Hepatocyte (in vitro differentiated cells): Measurements from ENCODE around the gene MT1M. TPM values are rescaled to one million over a fixed set of nuclear protein-coding genes. Genes with fewer than 3 reads are reported as not detected.

Experiments used
- DNase-seq: peaks from one replicate; pipeline ENCODE4 v3.0.0-alpha.2; 2016; ENCODE audit warnings: low spot score
- H2AFZ ChIP-seq: fragments of 200-600 bp; sonication (generic); 2 replicates; pipeline ENCODE4 v1.6.0; 2016; ENCODE audit warnings: antibody characterized with exemption, mild to moderate bottlenecking
- H3K27ac ChIP-seq: fragments of 200-600 bp; sonication (generic); 2 replicates; pipeline ENCODE4 v1.5.1; 2016; ENCODE audit warnings: mild to moderate bottlenecking
- H3K27me3 ChIP-seq: fragments of 200-600 bp; sonication (generic); 2 replicates; pipeline ENCODE4 v1.6.1; 2016
- H3K36me3 ChIP-seq: fragments of 200-600 bp; sonication (generic); replicated peaks from 2 replicates; pipeline ENCODE4 v1.5.1; 2016; ENCODE audit warnings: low read depth; ENCODE audit not compliant: insufficient read depth
- H3K4me1 ChIP-seq: fragments of 200-600 bp; sonication (generic); 2 replicates; pipeline ENCODE4 v1.5.1; 2016; ENCODE audit warnings: mild to moderate bottlenecking, moderate library complexity; ENCODE audit not compliant: insufficient read depth
- H3K4me2 ChIP-seq: fragments of 200-600 bp; sonication (generic); 2 replicates; pipeline ENCODE4 v1.6.0; 2016
- H3K4me3 ChIP-seq: fragments of 200-600 bp; sonication (generic); 2 replicates; pipeline ENCODE4 v1.5.1; 2016; ENCODE audit warnings: mild to moderate bottlenecking
- H3K79me2 ChIP-seq: fragments of 200-600 bp; sonication (generic); 2 replicates; pipeline ENCODE4 v1.6.0; 2017; ENCODE audit warnings: mild to moderate bottlenecking
- H3K9me2 ChIP-seq: fragments of 200-600 bp; sonication (generic); replicated peaks from 2 replicates; pipeline ENCODE4 v1.6.0; 2017; ENCODE audit warnings: mild to moderate bottlenecking; ENCODE audit not compliant: insufficient read depth
- H3K9me3 ChIP-seq: fragments of 200-600 bp; sonication (generic); 2 replicates; pipeline ENCODE4 v1.5.1; 2016; ENCODE audit warnings: low read depth, mild to moderate bottlenecking
- H4K20me1 ChIP-seq: fragments of 200-600 bp; sonication (generic); 2 replicates; pipeline ENCODE4 v1.6.0; 2016; ENCODE audit warnings: mild to moderate bottlenecking; ENCODE audit not compliant: insufficient read depth, poor library complexity, severe bottlenecking
- EZH2 ChIP-seq: fragments of 200-600 bp; sonication (generic); IDR thresholded peaks from 2 replicates; pipeline ENCODE4 v1.6.1; 2016; ENCODE audit warnings: antibody characterized with exemption, mild to moderate bottlenecking, borderline replicate concordance
- EZH2phosphoT487 ChIP-seq: fragments of 200-600 bp; sonication (generic); IDR thresholded peaks from one replicate; pipeline ENCODE4 v1.6.1; 2018; ENCODE audit warnings: antibody characterized with exemption, mild to moderate bottlenecking, low read depth, moderate library complexity; ENCODE audit not compliant: unreplicated experiment, severe bottlenecking
- WGBS: methylation state at CpG from one replicate; pipeline ENCODE4 v1.1.6; 2016; ENCODE audit warnings: low lambda C conversion rate; ENCODE audit errors: missing lambda C conversion rate; 5-methylcytosine and 5-hydroxymethylcytosine counted together
- polyA plus RNA-seq: library from polyadenylated mRNA; unstranded; fragments of >200 nt; fragmentation: Nextera tagmentation; extraction: Ambion mirVana; gene quantifications from 2 replicates; pipeline ENCODE4 v1.2.1, GENCODE V29; 2016
- total RNA-seq: library from RNA; depleted of rRNA; stranded (reverse); fragments of >200 nt; gene quantifications from 2 replicates; pipeline ENCODE4 v1.2.3, GENCODE V29; 2014

The MT1M gene
- total and polyA plus RNA-seq, 2 experiments from 2014 or later, result 0.60 TPM; not detected in 1

DNA sequence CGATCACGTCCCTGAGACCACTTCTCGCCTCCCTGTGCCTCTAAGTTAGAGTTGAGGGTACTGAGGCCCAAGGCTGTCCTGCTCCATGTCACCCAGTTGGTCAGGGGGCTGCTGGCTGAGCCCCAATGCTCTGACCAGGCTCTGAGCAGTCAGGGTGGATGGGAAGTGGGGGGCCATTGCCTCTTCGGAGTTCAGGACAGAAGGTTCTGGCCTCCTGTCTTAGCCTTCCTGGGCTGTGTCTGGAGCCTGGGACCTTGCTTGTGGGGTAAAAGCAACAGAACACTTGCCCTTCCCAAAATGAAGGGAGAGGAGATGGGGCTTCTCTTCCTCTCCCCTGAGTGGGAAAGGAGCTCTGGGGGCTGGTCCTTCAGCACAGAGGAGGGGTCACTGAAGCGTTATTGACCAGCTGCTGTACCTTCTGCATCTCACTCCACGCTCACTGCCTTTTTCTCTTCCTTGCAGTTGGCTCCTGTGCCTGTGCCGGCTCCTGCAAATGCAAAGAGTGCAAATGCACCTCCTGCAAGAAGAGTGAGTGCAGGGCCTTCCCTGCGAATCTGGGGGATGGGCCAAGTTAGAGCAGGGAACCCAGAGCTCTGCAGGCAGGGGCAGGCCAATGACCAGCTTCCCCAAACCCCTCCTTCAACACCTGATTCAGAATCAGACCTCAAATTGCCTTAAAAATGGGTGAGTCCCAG is 50.4 kb downstream of the MT1M start:
- peak; percentile 35 for TF ChIP-seq EZH2
- TF ChIP-seq EZH2phosphoT487, result no peak
- DNase-seq, result no peak
- Histone ChIP-seq H2AFZ (peak overlapping the region; percentile 43), H3K36me3 (no peaks in the 10 kb centered on the region), H3K9me3 (no peaks in the 10 kb centered on the region), H4K20me1 (no peaks in the 10 kb centered on the region), H3K79me2 (no peaks in the 10 kb centered on the region), H3K27ac (no peak overlapping the region), H3K4me2 (peak overlapping the region; percentile 78), H3K4me1 (peaks cover 7% of the 10 kb centered on the region), H3K4me3 (peak overlapping the region; percentile 6), H3K9me2 (no peaks in the 10 kb centered on the region), H3K27me3 (peaks cover 16% of the 10 kb centered on the region)
- 39% methylated on average over 8 of the region's 8 CpGs for WGBS

Other genes starting within 250 kb of the MT1M start
- 109 and 135 TPM in 2 replicates for gene AMFR, start 207.1 kb upstream of the MT1M start, total RNA-seq
- 56.2 and 67.2 TPM in 2 replicates for gene AMFR, start 207.1 kb upstream of the MT1M start, polyA plus RNA-seq
- gene NUDT21, start 181.3 kb upstream of the MT1M start, total RNA-seq, result 75.3 and 76.6 TPM in 2 replicates
- 44.7 and 47.4 TPM in 2 replicates for gene NUDT21, start 181.3 kb upstream of the MT1M start, polyA plus RNA-seq
- gene OGFOD1, start 181.1 kb upstream of the MT1M start, total RNA-seq, result 45.6 and 58.9 TPM in 2 replicates
- gene OGFOD1, start 181.1 kb upstream of the MT1M start, polyA plus RNA-seq, result 37.0 and 55.5 TPM in 2 replicates
- gene BBS2, start 112.6 kb upstream of the MT1M start, total RNA-seq, result 39.0 and 47.0 TPM in 2 replicates
- gene BBS2, start 112.6 kb upstream of the MT1M start, polyA plus RNA-seq, result 31.5 and 40.8 TPM in 2 replicates
- gene MT4, start 67.6 kb upstream of the MT1M start, total RNA-seq, result not detected in 2 replicates
- not detected in 2 replicates for gene MT4, start 67.6 kb upstream of the MT1M start, polyA plus RNA-seq
- not detected in 2 replicates for gene MT3, start 43.1 kb upstream of the MT1M start, total RNA-seq
- not detected in 2 replicates for gene MT3, start 43.1 kb upstream of the MT1M start, polyA plus RNA-seq
- 64.9 and 70.3 TPM in 2 replicates for gene MT2A, start 24.1 kb upstream of the MT1M start, total RNA-seq
- 914 and 1,143 TPM in 2 replicates for gene MT2A, start 24.1 kb upstream of the MT1M start, polyA plus RNA-seq
- gene MT1E, start 6.9 kb upstream of the MT1M start, total RNA-seq, result 42.3 and 65.5 TPM in 2 replicates
- 105 and 121 TPM in 2 replicates for gene MT1E, start 6.9 kb upstream of the MT1M start, polyA plus RNA-seq
- not detected in 2 replicates for gene MT1A, start 6.0 kb downstream of the MT1M start, total RNA-seq
- gene MT1A, start 6.0 kb downstream of the MT1M start, polyA plus RNA-seq, result 1.9 and 2.7 TPM in 2 replicates
- gene MT1B, start 19.2 kb downstream of the MT1M start, total RNA-seq, result not detected in 2 replicates
- gene MT1B, start 19.2 kb downstream of the MT1M start, polyA plus RNA-seq, result 0.47 and 2.2 TPM in 2 replicates
- gene MT1F, start 25.3 kb downstream of the MT1M start, total RNA-seq, result 3.1 and 7.1 TPM in 2 replicates
- 8.7 and 11.8 TPM in 2 replicates for gene MT1F, start 25.3 kb downstream of the MT1M start, polyA plus RNA-seq
- gene MT1G, start 35.4 kb downstream of the MT1M start, total RNA-seq, result 49.7 and 64.1 TPM in 2 replicates
- 44.5 and 45.3 TPM in 2 replicates for gene MT1G, start 35.4 kb downstream of the MT1M start, polyA plus RNA-seq
- gene MT1H, start 37.2 kb downstream of the MT1M start, total RNA-seq, result 2.1 TPM in 1 of 2 replicates, not detected in the other
- gene MT1H, start 37.2 kb downstream of the MT1M start, polyA plus RNA-seq, result 2.0 and 13.5 TPM in 2 replicates
- 39.8 and 52.0 TPM in 2 replicates for gene MT1X, start 49.8 kb downstream of the MT1M start, total RNA-seq
- 121 and 127 TPM in 2 replicates for gene MT1X, start 49.8 kb downstream of the MT1M start, polyA plus RNA-seq
- gene NUP93, start 97.5 kb downstream of the MT1M start, total RNA-seq, result 23.5 and 36.4 TPM in 2 replicates
- 35.7 and 39.6 TPM in 2 replicates for gene NUP93, start 97.5 kb downstream of the MT1M start, polyA plus RNA-seq
- gene SLC12A3, start 232.5 kb downstream of the MT1M start, total RNA-seq, result not detected in 2 replicates
- gene SLC12A3, start 232.5 kb downstream of the MT1M start, polyA plus RNA-seq, result not detected in 2 replicates